HG02970 (cell line): ENCODE measurements around the gene TEC.
"Not testable (repeated sequence)": the region's sequence is repeated elsewhere in the genome, so short reads cannot be mapped to it uniquely, and the experiment has no call there.

Experiments used
- ATAC-seq: cut with Tn5 transposase; IDR thresholded peaks from one replicate; pipeline ENCODE4 v1.9.1; 2021; ENCODE audit warnings: mild to moderate bottlenecking, moderate library complexity, moderate number of reproducible peaks; ENCODE audit not compliant: unreplicated experiment, low FRiP score

TEC gene

GRCh38 chr4:48203819-48204218 is 65.8 kb downstream of the TEC start:
- peak; percentile 36 for ATAC-seq

GRCh38 chr4:48197643-48198237 is 71.9 kb downstream of the TEC start:
- no peak for ATAC-seq

GRCh38 chr4:48196758-48197504 is 72.7 kb downstream of the TEC start:
- peak; percentile 48 for ATAC-seq

GRCh38 chr4:48195853-48196252 is 73.8 kb downstream of the TEC start:
- ATAC-seq, result no peak

- ATAC-seq, result no peak
Observed at GRCh38 chr4:48195374-48195773, 74.3 kb downstream of the TEC start.

- no peak for ATAC-seq
Observed at GRCh38 chr4:48194971-48195370, 74.7 kb downstream of the TEC start.

- no peak for ATAC-seq
Observed at GRCh38 chr4:48193921-48194468, 75.6 kb downstream of the TEC start.

GRCh38 chr4:48193096-48193836 is 76.4 kb downstream of the TEC start:
- ATAC-seq, result no peak

GRCh38 chr4:48191758-48192157 is 77.9 kb downstream of the TEC start:
- ATAC-seq, result no peak

GRCh38 chr4:48190839-48191238 is 78.8 kb downstream of the TEC start:
- ATAC-seq, result no peak

- no peak for ATAC-seq
Observed at GRCh38 chr4:48189731-48190130, 79.9 kb downstream of the TEC start.

- ATAC-seq, result no peak
Observed at GRCh38 chr4:48188390-48188789, 81.2 kb downstream of the TEC start.

GRCh38 chr4:48187813-48188212 is 81.8 kb downstream of the TEC start:
- ATAC-seq, result no peak

- not testable (repeated sequence) for ATAC-seq
Observed at GRCh38 chr4:48187066-48187465, 82.6 kb downstream of the TEC start.

- not testable (repeated sequence) for ATAC-seq
Observed at GRCh38 chr4:48186394-48186793, 83.2 kb downstream of the TEC start.

- no peak for ATAC-seq
Observed at GRCh38 chr4:48184882-48185281, 84.8 kb downstream of the TEC start.

- no peak for ATAC-seq
Observed at GRCh38 chr4:48180234-48180633, 89.4 kb downstream of the TEC start.

GRCh38 chr4:48178931-48179330 is 90.7 kb downstream of the TEC start:
- ATAC-seq, result no peak

- ATAC-seq, result no peak
Observed at GRCh38 chr4:48175806-48176205, 93.8 kb downstream of the TEC start.

- no peak for ATAC-seq
Observed at GRCh38 chr4:48175328-48175727, 94.3 kb downstream of the TEC start.
